GM18502 (cell line): ENCODE results near the gene EXT2.

Source experiments
- ATAC-seq: cut with Tn5 transposase; IDR thresholded peaks from one replicate; pipeline ENCODE4 v1.9.1; 2021; ENCODE audit warnings: mild to moderate bottlenecking; ENCODE audit not compliant: unreplicated experiment, poor library complexity

Gene EXT2

GRCh38 chr11:44083906-44084305 lies 11.6 kb upstream of the EXT2 start:
- no peak for ATAC-seq

- no peak for ATAC-seq
These were observed 10.1 kb upstream of the EXT2 start for GRCh38 chr11:44085330-44085729.

DNA sequence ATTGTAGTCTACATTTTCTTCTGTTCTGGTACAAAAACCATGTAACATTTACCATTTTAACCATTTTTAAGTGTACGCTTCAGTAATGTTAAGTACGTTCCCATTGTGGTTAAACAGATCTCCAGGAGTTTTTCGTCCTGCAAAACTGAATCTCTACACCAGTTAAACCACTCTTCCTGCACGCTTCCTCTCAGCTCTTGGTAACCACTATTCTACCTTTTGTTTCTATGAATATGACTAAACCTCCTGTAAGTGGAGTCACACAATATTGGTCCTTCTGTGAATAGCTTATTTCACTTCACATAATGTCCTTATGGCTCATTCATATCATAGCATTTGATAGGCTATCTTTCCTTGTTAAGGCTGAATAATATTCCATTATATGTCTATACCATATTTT lies 7.1 kb upstream of the EXT2 start:
- no peak for ATAC-seq

DNA sequence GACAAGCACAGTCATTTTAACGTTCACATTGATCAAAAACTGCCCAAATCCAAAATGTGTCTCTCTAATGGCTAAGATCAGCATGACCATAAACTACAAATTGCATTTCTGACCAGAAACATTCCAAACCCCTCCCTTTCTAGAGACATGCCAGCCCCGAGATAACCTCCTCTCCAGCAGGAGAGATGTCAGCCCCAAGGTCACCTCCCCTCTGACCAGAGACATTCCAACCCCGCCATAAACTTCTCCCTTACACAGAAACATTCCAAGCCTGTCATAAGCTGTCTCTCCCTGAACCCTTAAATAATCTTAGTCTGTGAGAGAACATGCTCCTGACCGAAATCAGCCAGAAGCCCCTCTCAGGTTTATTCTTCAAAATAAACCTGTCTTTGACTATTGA lies 6.6 kb upstream of the EXT2 start:
- ATAC-seq = no peak

GRCh38 chr11:44090539-44090938 lies 4.9 kb upstream of the EXT2 start:
- ATAC-seq = no peak

DNA sequence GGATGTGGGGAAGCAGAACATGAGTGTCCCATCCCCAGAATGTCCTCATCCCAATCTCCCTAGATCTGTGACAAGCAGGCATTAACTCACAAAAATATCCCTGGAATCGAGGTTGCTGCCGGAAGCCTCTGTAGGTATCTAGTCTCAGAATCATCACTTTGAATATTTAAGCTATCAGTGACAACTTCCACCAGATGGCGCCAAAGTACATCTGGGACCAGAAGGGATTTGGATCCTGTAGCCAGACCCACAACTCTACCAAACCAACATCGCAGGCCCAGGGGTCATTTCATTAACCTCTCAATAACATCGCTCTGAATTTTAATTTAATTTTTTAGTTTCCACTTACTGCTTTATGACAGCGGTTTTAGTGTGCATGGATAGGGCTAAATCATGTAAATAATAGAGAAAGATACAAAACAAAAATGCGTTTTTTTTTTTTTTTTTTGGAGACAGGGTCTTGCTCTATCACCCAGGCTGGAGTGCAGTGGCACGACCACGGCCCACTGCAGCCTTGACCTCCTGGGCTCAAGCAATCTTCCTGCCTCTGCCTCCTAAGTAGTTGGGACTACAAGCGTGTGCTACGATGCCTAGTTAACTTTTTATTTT lies 1.1 kb upstream of the EXT2 start:
- no peak for ATAC-seq

DNA sequence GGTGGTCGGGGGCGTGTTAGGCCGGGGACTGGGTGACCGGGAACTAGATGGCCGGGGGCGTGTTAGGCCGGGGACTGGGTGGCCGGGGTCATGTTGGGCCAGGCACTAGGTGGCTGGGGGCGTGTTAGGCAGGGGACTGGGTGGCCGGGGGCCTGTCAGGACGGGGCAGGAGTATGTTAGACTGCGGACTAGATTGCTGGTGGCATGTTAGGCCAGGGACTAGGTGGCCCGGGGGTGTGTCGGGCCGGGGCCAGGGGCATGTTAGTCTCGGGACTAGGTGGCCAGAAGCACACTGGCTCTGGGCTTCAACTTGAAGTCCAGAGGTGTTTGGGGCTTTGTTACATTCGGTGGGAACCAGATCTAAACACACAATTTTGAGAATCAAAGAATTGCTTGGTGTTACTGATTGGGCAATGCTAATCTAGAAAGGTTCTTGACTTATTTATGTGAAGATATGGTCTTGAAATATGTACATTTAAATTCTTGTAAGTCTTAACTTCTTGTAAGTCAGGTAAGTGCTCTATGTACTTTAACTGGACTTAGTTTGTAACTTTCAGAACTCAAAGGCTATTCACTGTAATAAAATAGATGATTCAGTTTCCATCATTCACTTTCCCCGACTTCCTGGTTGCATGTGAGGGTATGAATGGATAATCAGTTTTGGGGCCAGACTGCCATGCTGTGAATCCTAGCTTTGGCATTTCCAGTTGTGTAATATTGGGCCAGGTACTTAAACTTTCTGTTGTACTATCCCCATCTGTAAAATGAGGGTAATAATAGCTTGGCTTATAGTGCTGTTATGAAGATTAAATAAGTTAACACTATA lies 1.1 kb downstream of the EXT2 start:
- no peak for ATAC-seq

DNA sequence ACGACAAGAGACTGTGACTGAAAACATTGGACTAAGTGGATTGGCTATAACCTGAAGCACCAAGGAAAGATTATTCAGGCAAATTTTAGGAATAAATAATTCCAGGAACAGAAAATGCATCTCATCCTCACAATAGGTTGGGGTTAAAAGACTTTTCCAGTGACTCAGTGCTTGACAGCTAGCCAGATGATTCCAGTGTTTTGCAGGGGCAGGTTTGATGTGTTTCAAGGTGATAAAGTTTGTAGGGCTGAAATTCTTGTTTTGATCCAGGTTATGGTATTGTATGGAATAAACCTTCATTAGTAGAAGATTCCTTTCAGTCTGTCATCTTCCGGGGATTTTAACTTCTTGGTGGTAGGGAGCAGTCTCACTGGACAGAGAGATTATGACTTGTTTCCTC lies 2.3 kb downstream of the EXT2 start:
- ATAC-seq = no peak

DNA sequence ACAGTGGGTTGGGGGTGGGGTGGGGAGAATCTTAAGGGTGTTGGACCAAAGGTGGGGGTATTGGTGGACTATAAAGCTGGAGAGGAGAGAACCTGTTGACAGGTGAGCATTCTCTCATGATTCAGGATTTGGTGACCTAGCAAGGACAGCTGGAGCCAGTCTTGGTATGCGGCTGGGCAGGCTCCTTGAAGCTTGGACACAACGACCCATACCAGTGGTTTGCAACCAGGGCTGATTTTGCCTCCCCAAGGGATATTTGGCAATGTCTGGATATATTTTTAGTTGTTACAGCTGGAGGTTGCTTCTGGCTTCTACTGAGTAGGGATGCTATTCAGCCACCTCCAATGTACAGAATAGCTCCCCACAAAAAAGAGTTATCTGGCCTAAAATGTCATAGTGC lies 5.6 kb downstream of the EXT2 start:
- ATAC-seq = no peak

DNA sequence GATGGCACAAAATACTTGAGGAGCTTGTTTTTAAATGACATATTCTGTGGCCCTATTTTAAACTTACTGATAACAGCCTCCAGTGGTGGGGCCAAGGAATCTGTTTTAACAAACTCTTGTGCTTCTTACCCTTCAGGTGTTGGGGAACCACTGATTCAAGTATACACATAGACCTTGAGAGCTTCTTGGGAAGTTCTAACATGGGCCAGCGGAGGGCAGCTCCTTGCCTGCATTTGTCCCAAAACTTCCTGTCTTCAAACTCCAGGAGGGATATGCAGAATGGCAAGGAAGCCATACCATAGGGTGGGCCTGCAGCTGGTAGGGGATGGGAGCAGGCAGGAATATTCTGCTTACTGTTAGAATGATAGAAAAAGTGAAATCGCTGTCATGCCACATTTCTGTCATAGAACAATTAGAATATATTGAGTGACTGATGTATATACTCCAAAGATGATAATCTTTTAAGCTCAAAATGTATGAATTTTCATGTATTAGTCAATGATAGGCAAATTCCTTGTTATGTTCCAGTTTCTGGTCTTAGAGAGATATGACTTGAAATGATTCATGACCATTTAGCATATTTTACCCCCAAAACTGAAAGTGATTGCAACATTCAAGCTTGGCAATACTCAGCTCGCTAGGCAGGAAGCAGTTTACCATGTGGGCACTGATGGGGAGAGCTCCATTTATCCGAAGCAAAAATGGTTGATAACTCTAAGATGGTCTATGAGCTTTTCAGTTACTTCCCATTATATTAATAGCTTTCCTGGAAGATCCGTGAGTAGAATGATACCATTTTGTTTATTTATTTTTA lies 9.2 kb downstream of the EXT2 start:
- ATAC-seq = no peak

GRCh38 chr11:44108260-44108659 lies 12.8 kb downstream of the EXT2 start:
- ATAC-seq = no peak

GRCh38 chr11:44110231-44110679 lies 14.8 kb downstream of the EXT2 start:
- ATAC-seq = peak; percentile 97

DNA sequence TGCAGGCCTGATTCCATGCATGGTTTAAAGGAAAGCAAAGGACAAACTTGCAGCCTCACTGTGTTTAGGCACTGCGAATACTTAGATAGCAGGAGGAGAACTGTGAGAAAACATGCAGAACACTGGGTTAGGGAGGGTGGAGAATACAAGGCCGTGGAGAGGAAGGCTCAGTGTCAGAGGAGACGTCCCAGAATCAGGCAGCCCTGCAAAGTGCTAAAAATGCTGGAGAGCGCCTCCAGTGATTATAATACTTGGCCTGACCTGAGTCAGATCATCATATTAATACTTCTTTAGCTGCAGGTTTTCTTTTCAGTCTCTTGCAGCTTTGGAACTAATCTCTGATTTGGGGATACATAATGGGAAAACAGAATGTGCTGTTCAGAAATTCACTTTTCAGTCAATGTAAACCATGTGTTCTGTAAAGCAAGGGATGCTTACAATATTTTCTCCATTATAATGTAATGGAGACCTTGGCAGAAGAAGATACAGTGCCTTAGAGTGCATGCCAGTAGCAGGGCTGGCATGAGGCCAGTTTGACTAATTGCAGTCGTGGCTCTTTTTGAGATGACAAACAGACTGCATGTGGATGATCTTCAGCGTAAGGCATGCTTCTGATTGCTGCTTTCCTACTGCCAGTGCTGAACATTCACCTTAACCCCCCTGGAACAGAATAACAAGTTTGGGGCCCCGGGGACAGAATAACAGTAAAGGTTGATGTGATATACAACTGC lies 16.8 kb downstream of the EXT2 start:
- ATAC-seq = no peak

- ATAC-seq = no peak
These were observed 17.5 kb downstream of the EXT2 start for GRCh38 chr11:44113018-44113417.

- no peak for ATAC-seq
These were observed 18.1 kb downstream of the EXT2 start for GRCh38 chr11:44113572-44113971.

DNA sequence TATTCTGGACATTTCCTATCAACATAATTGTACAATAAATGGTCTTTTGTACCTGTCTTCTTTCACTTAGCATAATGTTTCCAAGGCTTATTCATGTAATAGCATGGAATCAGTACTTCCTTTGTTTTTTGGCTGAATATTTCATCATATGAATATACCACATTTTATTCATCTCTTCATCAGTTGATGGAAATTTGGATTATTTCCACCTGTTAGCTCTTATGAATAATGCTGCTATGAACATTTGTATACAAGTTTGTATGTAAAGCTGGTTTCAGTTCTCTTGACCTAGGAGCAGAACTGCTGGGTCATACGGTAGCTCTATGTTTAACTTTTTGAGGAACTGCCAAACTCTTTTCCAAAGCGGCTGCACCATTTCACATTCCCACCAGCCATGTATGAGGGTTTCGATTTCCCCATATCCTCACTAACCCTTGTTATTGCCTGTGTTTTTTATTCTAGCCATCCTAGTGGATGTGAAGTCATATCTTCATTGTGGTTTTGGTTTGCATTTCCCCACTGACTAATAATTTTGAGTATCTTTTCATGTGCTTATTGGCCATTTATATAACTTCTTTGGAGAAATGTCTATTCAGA lies 20.9 kb downstream of the EXT2 start:
- no peak for ATAC-seq

DNA sequence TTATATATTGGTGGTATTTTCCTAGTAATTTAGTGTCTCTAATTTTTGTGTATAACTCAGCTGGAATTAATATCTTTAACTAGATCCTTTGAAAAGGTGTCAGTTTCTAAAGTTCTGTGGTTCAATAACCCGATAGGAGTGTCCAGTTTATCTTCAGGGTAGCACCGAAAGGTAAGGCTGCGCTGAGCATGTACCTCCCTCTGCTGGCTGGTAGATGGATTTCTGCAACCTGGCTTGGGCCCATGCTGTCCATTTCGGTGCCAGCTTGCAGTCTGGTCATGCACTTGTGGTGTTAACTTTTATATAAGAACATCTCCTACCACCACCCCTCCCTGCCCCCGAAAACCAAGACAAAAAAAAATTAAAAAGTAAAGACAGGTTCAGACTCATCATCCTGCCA lies 24.7 kb downstream of the EXT2 start:
- ATAC-seq = no peak

- no peak for ATAC-seq
These were observed 30.1 kb downstream of the EXT2 start for GRCh38 chr11:44125598-44125997.

DNA sequence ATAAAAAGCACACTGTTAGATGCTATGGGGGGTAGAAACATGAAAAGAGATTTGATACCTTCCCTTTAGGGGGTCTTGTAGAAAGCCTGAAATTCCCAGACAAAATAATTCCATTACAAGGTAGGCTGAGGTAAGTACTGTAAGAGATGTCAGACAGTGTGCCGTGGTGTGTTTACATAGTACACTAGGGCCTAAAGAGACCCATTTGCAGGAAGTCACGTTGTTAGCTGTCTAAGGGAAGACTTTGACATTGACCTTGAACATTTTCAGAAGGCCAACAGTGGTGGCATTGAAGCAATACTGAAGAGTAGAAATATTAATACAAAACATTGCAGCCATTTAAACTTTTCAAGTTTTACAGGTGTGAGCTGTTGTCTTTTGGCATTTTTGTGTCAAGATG lies 30.8 kb downstream of the EXT2 start:
- ATAC-seq = no peak

GRCh38 chr11:44127130-44127529 lies 31.7 kb downstream of the EXT2 start:
- ATAC-seq = no peak
